ENCODE results near the gene C1orf167.

Gene C1orf167

DNA sequence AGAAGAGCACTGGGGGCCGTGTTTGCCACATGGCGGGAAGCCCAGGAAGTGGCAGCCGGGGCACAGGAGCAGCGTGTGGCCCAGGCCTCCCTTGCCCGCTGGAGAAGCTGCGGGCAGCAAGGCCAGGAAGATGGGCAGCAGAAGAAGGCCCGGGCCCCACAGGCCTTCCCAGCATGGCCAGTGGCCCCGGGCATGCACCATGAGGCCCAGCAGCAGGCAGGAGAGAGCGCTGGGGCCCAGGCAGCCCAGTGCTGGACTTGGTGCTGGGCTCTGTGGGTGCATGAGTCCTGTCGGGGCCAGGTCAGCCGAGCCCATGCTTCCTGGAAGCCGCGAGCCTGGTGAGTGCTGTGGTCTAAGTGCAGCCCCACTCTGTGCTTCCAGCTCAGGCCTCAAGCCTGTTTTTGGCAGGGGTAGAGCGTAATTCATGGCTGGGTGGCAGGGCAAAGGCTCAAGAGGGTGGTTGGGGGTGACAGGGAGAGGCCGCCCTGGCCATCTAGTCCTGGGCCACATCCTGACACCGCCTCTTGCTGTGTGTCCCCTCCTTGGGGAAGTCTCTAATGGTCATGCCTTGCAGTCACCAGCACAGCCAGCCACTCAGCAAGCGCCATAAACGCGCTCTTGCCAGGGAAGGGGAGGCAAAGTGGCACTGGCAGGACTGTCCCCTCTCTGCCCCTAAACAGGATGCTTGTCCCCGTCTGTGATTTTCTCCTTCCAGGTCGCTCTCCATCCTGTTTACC, 22.4 kb downstream of the C1orf167 start:
- no peak for DNase-seq (ENCODE audit: low spot score)

DNA sequence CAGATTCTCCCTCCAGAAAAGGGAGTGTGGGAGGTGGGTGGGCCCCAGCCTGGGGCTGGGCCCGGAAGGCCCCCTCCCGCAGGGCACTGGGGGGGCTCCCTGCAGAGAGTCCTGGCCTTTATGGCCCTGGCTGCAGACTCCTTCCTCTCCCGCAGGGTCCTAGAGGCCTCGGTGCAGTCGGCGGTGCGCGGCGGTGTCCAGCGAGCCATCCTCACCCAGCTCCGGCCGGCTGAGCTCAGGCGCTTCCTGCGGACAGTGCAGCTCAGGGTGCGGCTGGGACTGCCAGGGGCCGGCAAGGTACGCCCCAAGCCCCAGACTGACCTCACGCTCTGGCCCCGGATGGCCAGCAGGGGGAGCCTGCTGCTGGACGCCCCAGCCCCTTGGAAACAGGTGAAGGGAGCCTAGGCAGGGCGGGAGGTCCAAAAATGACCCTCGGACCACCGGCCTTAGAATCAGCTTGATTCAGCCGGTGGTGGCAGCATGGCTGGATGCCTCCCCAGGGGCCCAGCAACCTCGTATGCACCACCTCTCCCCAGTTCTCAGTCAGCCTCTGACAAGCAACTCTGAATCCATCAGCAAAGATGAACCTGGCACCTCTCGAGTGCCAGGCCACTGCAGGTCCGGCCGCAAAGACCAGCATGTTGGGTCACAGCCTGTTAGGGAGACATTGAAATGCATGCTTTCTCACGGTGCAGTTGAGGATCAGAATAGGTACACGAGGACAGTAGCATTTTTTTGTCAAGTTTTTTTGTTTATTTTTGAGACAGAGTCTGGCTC, 23.2 kb downstream of the C1orf167 start:
- peak; percentile 29 for DNase-seq (ENCODE audit: low spot score)

DNA sequence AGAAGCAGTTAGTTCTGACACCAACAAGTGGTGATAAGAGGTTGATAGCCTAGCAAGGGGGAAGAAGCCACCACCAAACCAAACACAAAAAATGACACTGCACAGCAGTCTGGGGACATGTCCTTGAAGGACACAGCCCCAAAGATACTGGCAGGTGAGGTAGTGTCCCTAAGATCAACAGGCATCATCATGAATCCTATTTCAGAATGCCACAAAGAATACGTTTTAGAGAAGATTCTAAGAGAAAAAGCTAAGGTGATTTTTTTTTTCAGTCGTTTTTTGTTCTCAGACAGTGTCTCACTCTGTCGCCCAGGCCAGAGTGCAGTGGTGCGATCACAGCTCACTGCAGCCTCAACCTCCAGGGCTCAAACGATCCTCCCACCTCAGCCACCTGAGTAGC, 24.2 kb downstream of the C1orf167 start:
- no peak for DNase-seq (ENCODE audit: low spot score)

DNA sequence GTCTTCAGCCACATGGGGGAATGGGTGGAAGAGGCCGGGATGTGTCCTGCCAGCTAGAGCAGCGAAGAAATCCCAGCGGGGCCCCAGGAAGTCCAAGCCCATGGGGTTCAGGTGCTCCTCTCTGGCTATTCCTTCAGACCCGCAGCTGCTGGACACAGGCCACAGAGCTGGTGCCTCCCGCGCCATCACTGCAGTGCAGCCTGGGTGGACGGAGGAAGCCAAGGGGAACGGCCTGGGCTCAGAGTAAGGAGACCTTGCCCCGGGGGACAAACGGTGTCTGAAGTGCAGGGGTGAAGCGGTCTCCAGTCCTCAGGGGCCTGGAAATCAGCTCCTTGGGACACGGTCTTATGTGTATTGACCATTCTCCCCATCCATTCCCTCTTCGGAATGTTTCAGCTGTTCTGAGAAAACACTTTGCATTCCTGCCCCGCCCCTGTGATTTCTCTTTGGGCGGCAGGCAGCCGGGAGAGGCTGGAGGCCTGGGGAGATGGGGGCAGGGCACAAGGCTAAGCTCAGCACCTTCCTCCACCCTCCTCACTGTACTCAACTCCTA, 25.3 kb downstream of the C1orf167 start:
- no peak for DNase-seq (ENCODE audit: low spot score)

DNA sequence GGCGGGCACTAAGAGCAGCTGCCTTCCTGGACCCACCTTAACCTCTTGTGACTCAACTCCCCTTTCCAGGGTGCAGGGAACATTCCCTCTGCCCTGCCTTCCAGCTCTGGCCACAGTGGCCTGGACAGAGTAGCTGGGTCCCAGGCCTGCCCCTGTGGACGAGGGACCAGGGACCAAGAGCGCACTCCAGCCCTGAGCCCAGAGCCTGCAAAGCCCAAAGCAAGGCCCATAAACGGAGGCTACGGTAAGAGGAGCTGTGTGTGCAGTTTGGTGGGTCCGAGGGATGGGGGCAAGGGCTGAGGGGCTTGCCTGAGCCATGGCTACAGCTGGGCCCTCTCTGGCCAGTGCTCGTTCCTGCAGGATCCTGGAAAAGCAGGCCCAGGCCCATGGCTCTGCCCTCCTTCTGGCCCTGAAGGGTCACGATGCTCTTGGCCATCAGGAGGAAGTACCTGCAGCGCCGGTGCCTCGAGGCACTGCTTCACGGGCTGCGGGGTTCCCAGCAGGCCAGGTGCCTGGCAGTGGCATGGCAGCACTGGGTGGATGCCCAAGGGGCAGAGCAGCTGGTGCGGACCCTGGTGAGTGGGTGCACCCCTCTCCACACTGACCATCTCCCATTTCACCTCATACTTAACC, 25.9 kb downstream of the C1orf167 start:
- no peak for DNase-seq (ENCODE audit: low spot score)

DNA sequence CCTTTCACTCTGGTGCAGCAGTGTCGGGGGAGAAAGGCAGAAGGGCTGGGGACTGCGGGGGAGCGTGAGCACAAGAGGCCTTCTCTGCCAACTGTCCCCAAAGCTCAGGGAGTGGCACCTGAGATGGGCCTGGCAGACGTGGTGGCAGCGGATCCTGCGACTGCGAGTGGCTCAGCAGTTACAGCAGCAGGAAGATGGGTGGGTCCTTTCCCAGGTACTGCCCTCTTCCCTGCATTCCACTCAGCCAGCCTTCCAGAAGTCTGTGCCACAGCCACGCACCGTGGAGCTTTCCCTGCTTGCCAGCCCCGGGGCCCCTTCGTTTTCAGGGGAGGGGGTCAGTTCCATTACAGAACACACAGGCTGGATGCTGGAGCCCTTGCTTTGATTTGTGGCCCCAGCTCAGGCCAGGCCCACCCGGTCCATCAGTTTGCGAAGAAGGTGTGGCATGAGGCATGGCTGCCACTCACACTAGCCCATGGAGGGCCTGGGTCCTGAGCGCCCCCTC, 26.6 kb downstream of the C1orf167 start:
- no peak for DNase-seq (ENCODE audit: low spot score)

DNA sequence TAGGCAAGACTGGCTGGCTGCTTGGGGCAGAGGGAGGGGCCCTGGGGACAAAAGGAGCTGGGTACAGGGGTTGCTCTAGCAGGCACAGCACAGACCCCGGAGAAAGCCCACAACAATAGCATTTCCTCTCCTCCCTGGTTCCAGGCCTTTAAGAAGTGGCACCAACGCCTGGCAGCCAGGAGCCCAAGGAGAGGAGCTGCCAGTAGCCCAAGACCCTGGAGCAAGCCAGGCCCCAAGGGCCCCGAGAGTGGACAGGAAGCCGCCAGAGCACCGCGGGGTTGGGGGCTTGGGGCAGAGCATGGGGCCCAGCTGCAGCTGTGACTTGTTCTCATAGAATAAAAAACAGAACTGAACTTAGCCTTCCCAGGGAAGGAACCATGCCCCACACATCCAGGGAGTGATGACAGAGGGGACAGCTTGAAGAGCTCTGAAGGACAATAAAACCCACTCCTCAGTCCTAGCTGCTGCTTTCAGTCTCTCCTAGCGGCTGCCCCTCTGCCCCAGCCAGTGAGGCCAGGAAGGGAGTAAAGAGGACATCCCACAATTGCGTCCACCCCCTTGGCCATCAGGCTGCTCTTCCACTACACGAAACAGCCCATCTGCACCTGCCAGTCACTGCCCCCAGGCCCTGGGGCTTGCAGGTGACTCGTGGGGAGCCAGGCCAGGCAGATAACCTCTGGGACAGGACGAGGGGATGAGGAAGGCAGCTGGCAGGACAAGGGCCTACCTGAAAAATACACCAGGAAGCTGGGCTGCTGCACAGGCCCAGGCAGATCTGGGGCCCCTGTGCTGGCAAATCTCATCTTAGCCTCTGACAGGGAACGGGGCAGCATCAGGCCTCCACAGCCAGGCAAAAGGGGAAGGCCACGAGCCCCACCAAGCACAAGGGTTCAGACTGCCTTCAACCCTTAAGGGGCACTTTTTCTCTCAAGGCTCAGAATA, 27.4 kb downstream of the C1orf167 start:
- no peak for DNase-seq (ENCODE audit: low spot score)

DNA sequence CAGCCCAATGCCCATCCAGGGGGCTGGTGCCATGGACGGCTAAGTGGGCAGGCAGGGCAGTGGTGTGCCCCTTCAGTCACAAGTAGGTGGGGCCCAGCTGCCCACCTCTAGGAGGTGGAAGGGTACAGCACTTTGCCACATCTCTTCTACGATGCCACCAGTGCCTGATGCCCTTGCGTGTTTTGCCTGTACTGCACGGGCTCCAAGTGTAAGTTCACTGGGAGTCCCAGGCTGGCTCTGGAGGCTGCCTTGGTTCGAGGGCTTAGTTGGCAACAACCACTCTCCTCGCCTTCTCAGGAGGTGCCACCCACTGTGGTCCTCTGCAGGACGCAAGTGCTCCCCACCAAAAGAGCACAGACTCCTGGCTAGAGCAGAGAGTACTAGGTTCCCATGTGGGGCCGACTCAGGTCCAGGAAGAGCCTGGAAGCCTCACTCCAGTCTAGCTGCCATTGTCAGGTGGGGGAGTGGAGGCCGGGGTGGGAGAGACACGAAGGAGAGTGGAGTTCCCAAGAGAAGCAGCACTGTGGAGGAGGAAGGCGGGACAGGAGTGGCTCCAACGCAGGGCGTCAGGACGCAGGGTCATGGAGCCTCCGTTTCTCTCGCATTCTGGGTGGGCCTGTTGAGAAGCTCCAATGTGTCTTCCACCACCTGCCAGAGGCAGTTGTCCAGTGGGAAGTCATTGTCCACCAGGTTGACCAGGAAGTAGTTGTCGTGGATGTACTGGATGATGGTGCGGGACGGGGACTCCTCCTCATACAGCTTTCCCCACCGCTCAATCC, 28.3 kb downstream of the C1orf167 start:
- no peak for DNase-seq (ENCODE audit: low spot score)

DNA sequence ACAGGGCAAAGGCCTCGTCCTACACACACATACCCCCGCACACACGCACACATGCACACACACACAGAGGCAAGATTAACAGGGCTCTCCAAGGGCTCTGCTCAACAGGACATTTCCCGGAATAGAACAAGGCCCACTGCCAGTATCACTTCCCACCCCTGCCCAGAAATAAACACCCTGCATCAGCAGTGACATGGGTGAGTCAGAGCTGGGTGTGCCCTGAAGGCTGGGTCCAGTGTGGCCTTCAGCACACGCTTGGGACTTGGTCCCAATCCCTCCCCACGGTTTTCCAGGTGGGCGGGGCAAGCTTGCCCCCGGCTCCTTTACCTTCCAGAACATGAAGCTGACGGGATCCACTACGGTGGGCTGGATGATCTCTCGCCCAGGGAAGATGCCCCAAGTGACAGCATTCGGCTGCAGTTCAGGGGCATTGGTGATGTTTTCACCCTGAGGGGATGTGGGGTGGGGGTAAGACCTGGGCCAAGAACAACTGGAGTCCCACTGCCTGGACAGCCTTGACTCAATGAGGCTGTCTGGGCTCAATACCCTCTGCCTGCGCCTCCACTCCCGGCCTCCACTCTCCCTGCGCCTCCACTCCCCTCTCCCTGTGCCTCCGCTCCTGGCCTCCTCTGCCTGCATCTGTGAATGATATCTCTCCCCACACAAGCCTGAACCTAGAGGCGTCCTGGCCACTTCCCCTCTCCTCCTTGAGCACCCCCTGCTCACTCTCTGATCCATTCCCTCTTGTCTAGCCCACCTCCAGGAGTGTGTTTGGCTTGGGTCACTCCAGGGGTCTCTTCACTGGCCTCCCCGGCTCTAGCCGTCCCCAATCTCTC, 29.1 kb downstream of the C1orf167 start:
- DNase-seq (ENCODE audit: low spot score), result no peak

DNA sequence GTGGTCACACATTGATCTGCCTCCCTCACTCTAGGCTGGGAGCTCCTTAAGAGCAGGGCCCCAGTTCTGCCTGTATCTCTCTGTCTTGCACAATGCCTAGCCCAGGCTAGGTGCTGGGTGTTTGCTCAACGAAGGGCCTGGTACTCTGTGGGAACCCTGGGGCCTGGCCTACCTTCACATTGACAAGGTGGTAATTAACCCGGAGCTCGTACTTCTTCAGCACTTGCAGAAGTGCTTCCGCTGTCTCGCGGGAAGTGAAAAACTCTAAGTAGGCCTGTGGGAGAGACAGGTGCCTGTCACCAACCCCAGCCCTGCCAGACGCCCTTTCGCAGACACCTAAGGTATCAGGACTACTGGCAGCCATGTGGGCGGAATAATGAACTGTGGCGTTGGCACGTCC, 30.1 kb downstream of the C1orf167 start:
- no peak for DNase-seq (ENCODE audit: low spot score)

DNA sequence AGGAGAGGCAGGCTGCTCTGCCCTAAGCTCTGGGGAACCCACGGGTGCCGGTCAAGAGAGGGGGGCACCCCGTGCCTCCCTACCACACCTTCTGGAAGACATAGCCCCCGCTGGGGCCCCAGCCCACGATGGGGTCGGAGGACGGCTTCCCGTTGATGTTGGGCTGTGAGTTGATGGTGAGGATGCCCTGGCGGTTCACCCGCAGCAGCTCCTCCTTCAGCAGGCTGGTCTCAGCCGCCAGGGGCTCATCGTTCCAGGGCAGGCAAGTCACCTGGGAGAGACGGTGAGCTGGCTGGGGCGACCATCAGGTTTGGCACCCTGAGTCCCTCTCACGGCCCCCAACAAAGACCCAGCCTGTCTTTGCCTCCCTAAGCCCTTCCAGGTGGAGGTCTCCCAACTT, 31.8 kb downstream of the C1orf167 start:
- DNase-seq (ENCODE audit: low spot score), result no peak

DNA sequence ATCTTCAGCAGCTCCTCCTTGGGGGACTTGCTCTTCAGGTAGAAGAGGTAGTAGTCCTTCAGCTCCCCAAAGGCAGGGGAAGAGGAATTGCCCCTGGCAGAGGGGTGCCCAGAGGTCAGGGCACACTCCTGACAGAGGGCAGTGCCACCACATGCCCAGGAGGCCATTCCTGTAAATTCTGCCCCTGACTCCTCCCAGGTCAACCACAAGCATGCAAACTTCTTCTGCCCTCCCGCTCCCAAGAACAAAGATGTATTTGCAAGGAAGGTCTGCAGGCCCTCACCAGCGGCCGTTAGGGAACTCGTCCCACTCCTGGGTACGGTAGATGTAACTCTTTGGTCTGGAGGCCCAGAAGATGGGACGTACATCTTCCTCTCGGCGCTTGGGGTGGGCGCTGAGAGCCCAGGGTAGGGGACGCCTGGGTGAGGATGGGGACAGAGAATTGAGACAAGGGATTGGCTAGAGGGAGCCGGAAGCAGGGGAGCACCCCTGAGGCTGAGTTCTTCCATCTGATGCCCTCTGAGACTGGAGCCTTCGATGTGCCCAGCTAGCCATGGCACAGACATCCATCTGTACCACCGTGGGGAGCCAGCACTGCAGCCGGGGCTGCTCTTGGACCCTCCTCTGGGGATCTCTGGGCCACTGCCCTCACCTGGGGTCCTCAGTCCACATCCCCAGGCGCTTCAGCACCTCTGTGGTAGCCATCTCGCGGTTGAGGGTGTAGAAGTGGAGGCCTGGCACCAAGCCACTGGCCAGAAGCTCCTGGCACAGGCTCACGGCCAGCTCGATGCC, 32.6 kb downstream of the C1orf167 start:
- no peak for DNase-seq (ENCODE audit: low spot score)

DNA sequence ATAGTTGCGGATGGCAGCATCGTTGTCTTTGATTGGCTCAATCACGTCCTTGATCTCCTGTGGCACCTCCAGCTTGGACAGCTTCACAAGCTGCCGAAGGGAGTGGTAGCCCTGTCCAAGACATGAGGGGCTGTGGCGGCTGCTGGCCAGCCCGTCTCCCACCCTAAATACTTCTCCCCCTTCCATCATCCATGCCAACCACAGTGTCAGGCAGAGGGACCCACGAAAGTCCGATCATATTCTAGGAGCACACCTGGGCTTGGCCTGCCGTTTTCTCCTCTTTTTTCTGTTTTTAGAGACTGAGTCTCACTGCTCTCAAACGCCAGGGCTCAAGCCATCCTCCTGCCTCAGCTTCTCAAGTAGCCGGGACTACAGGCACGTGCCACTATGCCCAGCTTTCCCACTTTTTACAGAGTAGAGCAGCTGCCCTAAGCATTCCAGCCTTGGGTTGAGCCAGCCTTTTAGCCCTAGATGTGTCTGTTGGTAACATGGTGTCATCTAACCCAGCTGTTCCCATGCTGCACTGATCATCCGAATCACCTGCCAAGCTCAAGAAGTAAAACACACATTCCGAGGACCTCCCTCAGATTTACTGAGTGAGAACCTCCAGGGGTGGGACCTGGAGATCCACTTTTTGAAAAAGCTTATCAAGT, 33.4 kb downstream of the C1orf167 start:
- no peak for DNase-seq (ENCODE audit: low spot score)

DNA sequence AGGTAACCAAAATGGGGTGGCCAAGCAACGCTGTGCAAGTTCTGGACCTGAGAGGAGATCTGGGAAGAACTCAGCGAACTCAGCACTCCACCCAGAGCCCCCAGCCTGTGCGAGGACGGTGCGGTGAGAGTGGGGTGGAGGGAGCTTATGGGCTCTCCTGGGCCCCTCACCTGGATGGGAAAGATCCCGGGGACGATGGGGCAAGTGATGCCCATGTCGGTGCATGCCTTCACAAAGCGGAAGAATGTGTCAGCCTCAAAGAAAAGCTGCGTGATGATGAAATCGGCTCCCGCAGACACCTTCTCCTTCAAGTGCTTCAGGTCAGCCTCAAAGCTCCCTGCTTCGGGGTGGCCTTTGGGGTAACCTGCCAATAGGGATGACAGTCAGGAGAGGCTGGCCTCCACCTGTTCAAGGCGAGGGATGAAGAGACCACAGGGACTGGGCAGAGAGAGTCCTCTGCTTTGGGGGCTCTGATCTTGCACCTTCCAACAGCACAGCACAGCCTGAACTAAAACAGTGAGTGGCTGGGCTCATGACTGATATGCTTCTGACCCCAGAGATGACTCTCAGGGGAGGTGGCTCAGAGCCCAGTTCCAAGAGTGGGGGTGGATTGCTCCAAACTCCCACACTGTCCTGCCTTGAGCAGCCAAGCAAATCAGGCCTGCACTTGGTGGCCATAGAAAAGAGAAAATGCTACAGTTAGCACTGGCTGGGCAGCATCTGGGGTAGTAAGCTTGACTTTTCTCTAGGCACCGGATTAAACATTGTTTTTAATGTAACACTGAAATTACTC, 34.2 kb downstream of the C1orf167 start:
- DNase-seq (ENCODE audit: low spot score), result no peak

DNA sequence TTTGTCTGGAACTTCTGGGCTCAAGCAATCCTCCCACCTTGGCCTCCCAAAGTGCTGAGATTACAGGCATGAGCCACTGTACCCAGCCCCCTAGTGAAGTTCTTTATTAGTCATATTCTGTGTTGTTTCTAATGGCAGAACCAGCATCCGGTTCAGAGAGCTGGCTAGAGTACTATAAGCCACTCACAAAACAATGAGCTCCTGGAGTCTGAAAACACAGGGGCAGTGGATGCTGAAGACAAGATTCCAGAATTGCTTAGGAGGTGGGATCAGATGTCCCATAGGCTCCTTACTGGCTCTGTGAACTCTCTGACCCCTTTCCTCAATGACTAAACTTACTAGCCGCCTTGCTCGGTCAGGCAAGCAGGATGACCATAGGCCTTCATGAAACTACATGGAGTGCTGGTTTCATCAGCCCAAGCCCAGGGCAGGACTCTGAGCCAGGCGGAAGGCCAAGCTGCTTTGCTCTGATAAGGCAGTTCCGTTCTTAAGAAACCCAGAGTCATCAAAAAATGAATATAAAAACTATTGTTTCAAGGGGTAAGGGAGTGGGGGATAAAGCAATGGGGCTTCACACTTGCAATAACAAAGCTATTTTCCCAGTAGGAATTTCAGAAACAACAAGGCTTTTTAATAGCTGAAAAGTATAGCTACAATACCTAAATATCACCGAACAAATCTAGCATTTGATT, 35.7 kb downstream of the C1orf167 start:
- DNase-seq (ENCODE audit: low spot score), result no peak

DNA sequence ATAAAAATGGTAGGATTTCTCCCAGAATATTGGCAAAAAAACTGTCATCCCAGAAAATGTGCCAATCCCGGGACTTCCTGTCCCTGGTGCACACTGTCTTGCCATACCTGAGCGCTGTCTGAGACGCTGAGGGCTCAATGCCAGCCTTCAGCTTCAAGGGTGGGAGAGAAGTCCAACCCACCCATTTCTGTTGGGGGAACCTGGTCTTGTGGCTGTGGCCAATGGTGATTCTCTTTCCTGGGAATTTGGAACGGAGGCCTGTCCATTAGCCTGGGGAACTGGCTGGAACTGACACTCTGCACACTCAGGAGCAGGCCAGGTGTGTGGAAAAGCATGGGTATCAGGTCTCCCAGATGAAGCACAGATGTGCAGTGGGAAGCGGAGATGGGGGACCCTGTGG, 37.1 kb downstream of the C1orf167 start:
- no peak for DNase-seq (ENCODE audit: low spot score)

DNA sequence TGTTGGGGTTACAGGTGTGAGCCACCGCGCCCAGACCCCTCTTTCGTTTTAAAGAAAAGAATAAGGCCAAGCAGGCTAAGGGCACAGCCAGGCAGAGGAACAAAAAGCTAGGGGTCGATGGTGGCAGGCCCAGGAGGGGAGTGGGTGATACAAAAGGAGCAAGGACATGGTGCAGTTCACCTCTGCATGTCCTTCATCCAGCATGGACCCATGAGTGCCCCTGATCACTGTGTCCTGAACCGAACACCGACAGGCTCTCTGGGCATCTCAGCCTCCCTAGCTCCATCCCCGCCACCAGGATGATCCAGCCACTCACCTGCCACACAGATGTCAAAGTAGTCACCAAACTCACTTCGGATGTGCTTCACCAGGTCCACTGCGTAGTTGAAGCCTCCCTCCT, 37.9 kb downstream of the C1orf167 start:
- no peak for DNase-seq (ENCODE audit: low spot score)

Measured in CD4-positive, alpha-beta T cell treated with Interleukin-6 at 100 ng/mL for 8 hours (primary cell).